ENCODE results near the gene CMSS1. TPM values are rescaled to one million over a fixed set of nuclear protein-coding genes. Genes with fewer than 3 reads are reported as not detected.
A peak's percentile ranks its signal among the peaks of the same experiment; 100 is the strongest.

CMSS1 gene
- total RNA-seq, 1 donor: 27.8 TPM

- no peak for TF ChIP-seq CTCF (IDR thresholded peaks at IDR 0.05; ENCODE audit: insufficient read depth, low read length)
These were observed 53.0 kb downstream of the CMSS1 start for GRCh38 chr3:99870712-99871111.

GRCh38 chr3:99871231-99872045 lies 53.8 kb downstream of the CMSS1 start:
- no peak for TF ChIP-seq CTCF (IDR thresholded peaks at IDR 0.05; ENCODE audit: insufficient read depth, low read length)
- H3K4me3 ChIP-seq (ENCODE audit: low read depth, low read length): peak overlapping the region; percentile 26
- DNase-seq (ENCODE audit: low read depth): no peak

More at GRCh38 chr3:99870712-99871111, 53.0 kb downstream of the CMSS1 start:
- H3K4me3 ChIP-seq (ENCODE audit: low read depth, low read length): no peak overlapping the region
- no peak for DNase-seq (ENCODE audit: low read depth)

DNA sequence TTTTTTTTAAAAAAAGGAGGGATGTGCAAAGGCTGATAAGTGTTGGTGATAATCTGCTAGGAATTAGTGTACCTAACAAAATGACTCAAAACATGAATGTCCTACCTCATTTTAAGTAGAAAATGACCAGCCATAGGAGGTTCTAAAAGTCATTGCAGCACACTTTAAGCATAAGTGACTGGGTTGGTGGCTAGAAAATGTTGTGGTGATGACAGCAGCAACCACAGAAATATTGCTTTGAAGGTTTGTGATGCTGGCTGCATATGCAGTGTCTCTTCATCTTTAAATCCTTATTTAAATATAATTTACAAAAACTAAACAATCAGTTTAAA lies 55.2 kb downstream of the CMSS1 start:
- H3K4me3 ChIP-seq (ENCODE audit: low read depth, low read length): peak overlapping the region; percentile 72
- no peak for TF ChIP-seq CTCF (IDR thresholded peaks at IDR 0.05; ENCODE audit: insufficient read depth, low read length)
- no peak for DNase-seq (ENCODE audit: low read depth)

- no peak for DNase-seq (ENCODE audit: low read depth)
- peak overlapping the region; percentile 72 for H3K4me3 ChIP-seq (ENCODE audit: low read depth, low read length)
- no peak for TF ChIP-seq CTCF (IDR thresholded peaks at IDR 0.05; ENCODE audit: insufficient read depth, low read length)
These were observed 55.8 kb downstream of the CMSS1 start for GRCh38 chr3:99873269-99874102.

- peak overlapping the region; percentile 72 for H3K4me3 ChIP-seq (ENCODE audit: low read depth, low read length)
- no peak for TF ChIP-seq CTCF (IDR thresholded peaks at IDR 0.05; ENCODE audit: insufficient read depth, low read length)
- no peak for DNase-seq (ENCODE audit: low read depth)
These were observed 56.8 kb downstream of the CMSS1 start for GRCh38 chr3:99874237-99875002.

- TF ChIP-seq CTCF (IDR thresholded peaks at IDR 0.05; ENCODE audit: insufficient read depth, low read length): no peak
- H3K4me3 ChIP-seq (ENCODE audit: low read depth, low read length): peak overlapping the region; percentile 72
- DNase-seq (ENCODE audit: low read depth): peak; percentile 87
These were observed 57.9 kb downstream of the CMSS1 start for GRCh38 chr3:99875581-99875928.
